Calu3 (cell line): Measurements from ENCODE around the gene CYTH4. TPM values are rescaled to one million over a fixed set of nuclear protein-coding genes. Genes with fewer than 3 reads are reported as not detected.

Experiments
- BruUV-seq: library from RNA; stranded (reverse); fragments of 400-500 nt; replicated peaks from 2 replicates; lab custom pipeline; 2021; lab: Mats Ljungman, UMichigan
- CTCF ChIA-PET: fragments of 300-600 bp; sonication (Branson Sonifier 250); formaldehyde crosslinking; loops from one replicate; lab custom pipeline; 2022; ENCODE audit warnings: antibody characterized with exemption; lab: Charles Lee
- DNase-seq: peaks from one replicate; pipeline ENCODE4 v3.0.0; 2022
- H3K27ac Mint-ChIP-seq: one replicate; pipeline ENCODE4 v1.8.0; 2022; ENCODE audit warnings: mixed read lengths; ENCODE audit not compliant: unreplicated experiment
- H3K27me3 Mint-ChIP-seq: one replicate; pipeline ENCODE4 v1.8.0; 2022; ENCODE audit warnings: mixed read lengths; ENCODE audit not compliant: unreplicated experiment
- H3K36me3 Mint-ChIP-seq: one replicate; pipeline ENCODE4 v1.8.0; 2022; ENCODE audit warnings: mild to moderate bottlenecking, moderate library complexity, mixed read lengths; ENCODE audit not compliant: insufficient read depth, unreplicated experiment
- H3K4me1 Mint-ChIP-seq: one replicate; pipeline ENCODE4 v1.8.0; 2022; ENCODE audit warnings: mild to moderate bottlenecking, low read depth, mixed read lengths; ENCODE audit not compliant: unreplicated experiment
- H3K4me3 Mint-ChIP-seq: one replicate; pipeline ENCODE4 v1.8.0; 2022; ENCODE audit warnings: mild to moderate bottlenecking, low read depth, moderate library complexity, mixed read lengths; ENCODE audit not compliant: unreplicated experiment
- H3K9me3 Mint-ChIP-seq: one replicate; pipeline ENCODE4 v1.8.0; 2022; ENCODE audit warnings: low read depth, mixed read lengths; ENCODE audit not compliant: unreplicated experiment
- intact Hi-C: fragments of 100-400 bp; cut with micrococcal nuclease; formaldehyde crosslinking; loops from one replicate; pipeline ENCODE4 v1.10.0; 2022; ENCODE audit not compliant: unreplicated experiment
- total RNA-seq: library from RNA; stranded (reverse); gene quantifications from 2 replicates; pipeline ENCODE4 v1.2.3, GENCODE V29; 2022
- TF ChIP-seq, protein P1 (sequence below): fragments of 200-600 bp; IDR thresholded peaks from one replicate; pipeline ENCODE4 v1.8.0; 2022; ENCODE audit warnings: antibody characterized with exemption; ENCODE audit not compliant: unreplicated experiment

Gene CYTH4
- total RNA-seq, 1 experiment from 2014 or later = 0.38 TPM

DNA sequence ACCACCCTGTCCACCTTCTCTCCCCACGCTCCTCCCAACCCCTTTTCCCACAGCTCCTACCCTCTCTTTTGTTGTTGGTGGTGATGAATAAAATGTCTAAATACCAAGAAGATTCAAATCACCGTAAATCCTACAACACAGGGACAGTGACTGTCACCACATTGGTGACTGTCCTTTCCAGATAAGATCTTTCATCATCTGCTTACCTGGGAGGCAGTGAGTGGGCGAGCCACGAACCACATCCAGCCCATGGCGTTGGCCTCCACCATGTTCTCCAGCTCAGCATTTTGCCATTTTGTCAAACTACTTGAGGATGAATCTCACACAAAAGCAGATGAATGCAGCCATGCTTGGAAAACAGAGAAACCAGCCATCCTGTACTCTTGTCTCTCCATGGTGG lies 6.7 kb upstream of the CYTH4 start:
- Mint-ChIP-seq H3K27me3 (peaks cover 40% of the 10 kb centered on the region), H3K4me1 (no peaks in the 10 kb centered on the region), H3K27ac (no peak overlapping the region), H3K9me3 (no peaks in the 10 kb centered on the region), H3K36me3 (no peaks in the 10 kb centered on the region), H3K4me3 (no peak overlapping the region)
- DNase-seq = no peak
- no TSS peak for BruUV-seq
- CTCF ChIA-PET = interaction anchor here (1.8 kb wide), 1 partner anchor 16 kb away, joined by 3 read pairs; no protein-coding TSS in a partner anchor
- intact Hi-C loops = no loop called here
- TF ChIP-seq, protein P1, sequence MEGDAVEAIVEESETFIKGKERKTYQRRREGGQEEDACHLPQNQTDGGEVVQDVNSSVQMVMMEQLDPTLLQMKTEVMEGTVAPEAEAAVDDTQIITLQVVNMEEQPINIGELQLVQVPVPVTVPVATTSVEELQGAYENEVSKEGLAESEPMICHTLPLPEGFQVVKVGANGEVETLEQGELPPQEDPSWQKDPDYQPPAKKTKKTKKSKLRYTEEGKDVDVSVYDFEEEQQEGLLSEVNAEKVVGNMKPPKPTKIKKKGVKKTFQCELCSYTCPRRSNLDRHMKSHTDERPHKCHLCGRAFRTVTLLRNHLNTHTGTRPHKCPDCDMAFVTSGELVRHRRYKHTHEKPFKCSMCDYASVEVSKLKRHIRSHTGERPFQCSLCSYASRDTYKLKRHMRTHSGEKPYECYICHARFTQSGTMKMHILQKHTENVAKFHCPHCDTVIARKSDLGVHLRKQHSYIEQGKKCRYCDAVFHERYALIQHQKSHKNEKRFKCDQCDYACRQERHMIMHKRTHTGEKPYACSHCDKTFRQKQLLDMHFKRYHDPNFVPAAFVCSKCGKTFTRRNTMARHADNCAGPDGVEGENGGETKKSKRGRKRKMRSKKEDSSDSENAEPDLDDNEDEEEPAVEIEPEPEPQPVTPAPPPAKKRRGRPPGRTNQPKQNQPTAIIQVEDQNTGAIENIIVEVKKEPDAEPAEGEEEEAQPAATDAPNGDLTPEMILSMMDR = no peak

GRCh38 chr22:37276776-37277175 lies 5.5 kb upstream of the CYTH4 start:
- DNase-seq = no peak
- no peaks in the 10 kb centered on the region for H3K36me3 Mint-ChIP-seq
- CTCF ChIA-PET = interaction anchor here (1.8 kb wide), 1 partner anchor 15 kb away, joined by 3 read pairs; no protein-coding TSS in a partner anchor

DNA sequence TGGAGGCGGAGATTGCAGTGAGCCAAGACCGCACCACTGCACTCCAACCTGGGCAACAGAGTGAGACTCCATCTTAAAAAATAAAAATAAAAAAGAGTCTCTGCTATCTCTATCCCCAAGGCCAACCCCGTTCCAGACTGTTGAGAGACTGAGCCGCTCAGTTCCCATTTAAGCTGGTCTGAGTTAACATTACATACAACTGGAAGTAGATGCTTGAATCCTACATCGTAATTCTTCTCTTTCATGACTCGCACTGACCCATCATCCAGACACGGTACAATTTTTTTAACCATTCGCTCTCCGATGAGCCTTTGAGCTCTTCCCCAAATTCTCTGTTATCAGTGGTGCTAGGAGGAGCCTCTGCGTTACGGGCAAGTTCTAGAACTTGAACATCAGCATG lies 4.9 kb upstream of the CYTH4 start:
- BruUV-seq = no TSS peak
- Mint-ChIP-seq H3K9me3 (no peaks in the 10 kb centered on the region), H3K4me1 (peaks cover 6% of the 10 kb centered on the region), H3K27me3 (peaks cover 34% of the 10 kb centered on the region), H3K27ac (no peak overlapping the region), H3K4me3 (no peak overlapping the region), H3K36me3 (no peaks in the 10 kb centered on the region)
- DNase-seq = no peak
- CTCF ChIA-PET = interaction anchor here (1.0 kb wide), 1 partner anchor 39 kb away, joined by 3 read pairs; no protein-coding TSS in a partner anchor
- intact Hi-C loops = no loop called here
- TF ChIP-seq, protein P1 = no peak

More at GRCh38 chr22:37276776-37277175, 5.5 kb upstream of the CYTH4 start:
- no TSS peak for BruUV-seq
- H3K27ac Mint-ChIP-seq = no peak overlapping the region
- TF ChIP-seq, protein P1 = no peak
- H3K4me3 Mint-ChIP-seq = no peak overlapping the region
- no peaks in the 10 kb centered on the region for H3K9me3 Mint-ChIP-seq
- peaks cover 30% of the 10 kb centered on the region for H3K27me3 Mint-ChIP-seq
- intact Hi-C loops = no loop called here
- peaks cover under 1% of the 10 kb centered on the region for H3K4me1 Mint-ChIP-seq

DNA sequence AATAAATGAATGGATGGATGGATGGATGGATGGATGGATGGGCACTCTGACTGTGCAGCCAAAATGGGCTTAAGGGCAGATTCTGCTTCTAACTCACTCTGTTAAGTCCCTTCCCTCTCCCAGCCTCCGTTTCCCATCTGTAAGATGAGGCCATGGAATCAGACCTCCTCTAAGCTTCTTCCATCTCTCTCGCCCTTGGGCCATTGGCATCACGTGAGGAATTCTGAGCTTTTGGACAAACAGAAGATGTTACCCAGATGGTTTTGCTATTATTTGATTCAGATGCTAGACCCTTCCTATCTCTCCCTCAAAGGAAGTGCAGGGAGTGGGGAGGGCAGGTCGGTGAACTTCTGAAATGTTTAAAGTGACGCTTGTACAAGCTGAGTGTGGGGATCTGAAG lies 4.0 kb upstream of the CYTH4 start:
- no TSS peak for BruUV-seq
- H3K36me3 Mint-ChIP-seq = no peaks in the 10 kb centered on the region
- no peak for DNase-seq
- no peak overlapping the region for H3K4me3 Mint-ChIP-seq
- TF ChIP-seq, protein P1 = no peak
- H3K9me3 Mint-ChIP-seq = no peaks in the 10 kb centered on the region
- H3K4me1 Mint-ChIP-seq = peaks cover 15% of the 10 kb centered on the region
- H3K27me3 Mint-ChIP-seq = peaks cover 42% of the 10 kb centered on the region
- no peak overlapping the region for H3K27ac Mint-ChIP-seq
- CTCF ChIA-PET = no interaction called here
- intact Hi-C loops = no loop called here
